ENCODE results near the gene SLCO1A2.
"Not testable (repeated sequence)": the region's sequence is repeated elsewhere in the genome, so short reads cannot be mapped to it uniquely, and the experiment has no call there.

SLCO1A2 gene, protein sequence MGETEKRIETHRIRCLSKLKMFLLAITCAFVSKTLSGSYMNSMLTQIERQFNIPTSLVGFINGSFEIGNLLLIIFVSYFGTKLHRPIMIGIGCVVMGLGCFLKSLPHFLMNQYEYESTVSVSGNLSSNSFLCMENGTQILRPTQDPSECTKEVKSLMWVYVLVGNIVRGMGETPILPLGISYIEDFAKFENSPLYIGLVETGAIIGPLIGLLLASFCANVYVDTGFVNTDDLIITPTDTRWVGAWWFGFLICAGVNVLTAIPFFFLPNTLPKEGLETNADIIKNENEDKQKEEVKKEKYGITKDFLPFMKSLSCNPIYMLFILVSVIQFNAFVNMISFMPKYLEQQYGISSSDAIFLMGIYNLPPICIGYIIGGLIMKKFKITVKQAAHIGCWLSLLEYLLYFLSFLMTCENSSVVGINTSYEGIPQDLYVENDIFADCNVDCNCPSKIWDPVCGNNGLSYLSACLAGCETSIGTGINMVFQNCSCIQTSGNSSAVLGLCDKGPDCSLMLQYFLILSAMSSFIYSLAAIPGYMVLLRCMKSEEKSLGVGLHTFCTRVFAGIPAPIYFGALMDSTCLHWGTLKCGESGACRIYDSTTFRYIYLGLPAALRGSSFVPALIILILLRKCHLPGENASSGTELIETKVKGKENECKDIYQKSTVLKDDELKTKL

DNA sequence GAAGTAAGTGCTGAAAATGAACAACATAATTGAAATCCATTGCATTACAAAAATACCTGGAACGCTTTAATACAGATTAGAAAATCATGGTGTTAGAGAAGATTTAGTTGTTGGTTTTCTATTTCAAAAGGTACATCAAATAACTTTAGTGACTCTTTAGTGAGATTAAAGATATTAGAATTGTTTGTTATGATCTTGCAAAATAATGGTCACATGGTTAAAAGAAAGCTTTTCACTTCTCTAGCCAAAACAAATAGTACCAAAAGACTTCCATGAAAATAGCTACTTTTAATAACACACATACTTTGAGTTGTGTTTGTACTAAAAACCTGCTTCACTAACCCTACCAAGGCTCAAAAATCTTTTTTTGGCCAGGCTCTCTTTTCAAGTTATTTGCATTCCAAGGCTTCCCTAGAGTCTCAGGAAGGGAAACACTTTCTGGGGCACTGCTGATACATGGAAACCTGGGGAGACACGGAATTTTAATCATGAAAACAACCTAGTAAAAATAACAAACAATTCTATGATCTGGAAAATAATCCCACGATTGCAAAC is at the start of gene SLCO1A2:
Gene SLCO1A2 (minus strand): TSS at position 147 of the 555 bp plus-strand sequence. CDS start 270 bp downstream, outside the sequence.
- no peak for DNase-seq (ENCODE audit: low read depth in 1 of 2, low spot score in 1 of 2)

DNA sequence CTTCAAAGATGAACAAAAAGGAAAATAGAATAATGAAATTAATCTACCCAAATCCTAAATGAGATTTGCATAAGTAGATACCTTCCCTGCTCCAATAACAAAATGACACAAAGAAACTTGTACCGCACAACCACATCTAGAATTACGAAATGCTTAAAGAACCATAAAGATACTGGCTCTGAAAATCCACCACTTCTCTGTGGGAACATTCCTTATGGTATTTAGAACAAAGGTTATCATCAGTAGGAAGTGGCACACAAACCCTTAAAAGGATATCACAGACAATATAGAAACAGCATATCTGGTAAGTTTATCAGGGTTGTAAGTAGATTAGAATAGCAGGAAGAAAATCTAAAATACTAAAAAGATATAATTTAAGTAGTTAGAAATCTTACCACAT is 49.5 kb upstream of the SLCO1A2 start:
- DNase-seq (ENCODE audit: low read depth in 1 of 2, low spot score in 1 of 2), result no peak

DNA sequence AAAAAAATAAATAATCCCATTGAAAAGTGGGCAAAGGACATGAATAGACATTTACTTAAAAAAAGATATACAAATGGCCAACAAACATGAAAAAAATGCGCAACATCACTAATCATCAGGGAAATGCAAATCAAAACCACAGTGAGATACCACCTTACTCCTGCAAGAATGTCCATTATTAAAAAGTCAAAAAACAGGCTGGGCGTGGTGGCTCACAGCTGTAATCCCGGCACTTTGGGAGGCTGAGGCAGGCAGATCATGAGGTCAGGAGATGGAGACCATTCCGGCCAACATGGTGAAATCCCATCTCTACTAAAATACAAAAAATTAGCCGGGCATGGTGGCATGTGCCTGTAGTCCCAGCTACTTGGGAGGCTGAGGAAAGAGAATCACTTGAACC is 46.6 kb upstream of the SLCO1A2 start:
- not testable (repeated sequence) for DNase-seq (ENCODE audit: low read depth in 1 of 2, low spot score in 1 of 2)

DNA sequence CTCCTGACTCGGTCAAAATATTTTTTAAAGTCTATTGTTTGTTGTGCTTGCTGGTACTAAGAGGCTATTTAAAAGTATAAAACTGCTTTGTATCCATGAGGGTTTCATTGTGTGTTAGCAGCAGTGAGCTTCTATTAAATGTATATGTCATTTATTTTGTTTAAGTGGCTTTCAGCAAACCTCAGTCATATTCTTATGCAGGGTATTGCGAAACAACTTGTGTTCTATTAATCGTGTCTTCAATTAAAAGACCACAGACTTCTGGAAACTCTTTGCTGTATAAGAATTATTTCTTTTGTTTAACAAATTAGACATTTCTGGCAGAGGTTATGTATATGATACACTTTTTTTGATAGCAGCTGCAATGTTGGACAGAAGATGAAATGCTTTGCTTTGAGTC is 44.5 kb upstream of the SLCO1A2 start:
- no peak for DNase-seq (ENCODE audit: low read depth in 1 of 2, low spot score in 1 of 2)

DNA sequence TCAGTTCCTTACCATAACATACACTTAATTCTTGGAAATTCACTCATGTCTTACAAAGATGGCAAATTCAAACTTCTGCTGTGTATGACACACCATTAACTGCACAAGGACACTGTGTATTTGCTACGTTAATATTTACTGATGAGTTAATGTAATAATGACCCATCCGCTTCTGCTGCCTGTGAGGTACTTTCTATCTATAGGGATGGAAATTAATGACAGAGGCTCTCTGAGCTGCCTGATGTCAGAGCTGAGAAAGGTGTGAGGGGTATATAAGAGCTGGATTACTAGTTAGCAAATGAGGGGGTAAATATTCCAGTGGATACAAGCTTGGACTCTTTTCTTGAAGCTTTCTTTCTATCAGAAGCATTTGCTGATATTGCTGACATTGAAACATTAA is 37.9 kb upstream of the SLCO1A2 start, which contains the start of gene IAPP:
Gene IAPP (plus strand): TSS at position 301 of the 400 bp plus-strand sequence. CDS start 450 bp downstream, outside the sequence.
- DNase-seq (ENCODE audit: low read depth in 1 of 2, low spot score in 1 of 2), result no peak

DNA sequence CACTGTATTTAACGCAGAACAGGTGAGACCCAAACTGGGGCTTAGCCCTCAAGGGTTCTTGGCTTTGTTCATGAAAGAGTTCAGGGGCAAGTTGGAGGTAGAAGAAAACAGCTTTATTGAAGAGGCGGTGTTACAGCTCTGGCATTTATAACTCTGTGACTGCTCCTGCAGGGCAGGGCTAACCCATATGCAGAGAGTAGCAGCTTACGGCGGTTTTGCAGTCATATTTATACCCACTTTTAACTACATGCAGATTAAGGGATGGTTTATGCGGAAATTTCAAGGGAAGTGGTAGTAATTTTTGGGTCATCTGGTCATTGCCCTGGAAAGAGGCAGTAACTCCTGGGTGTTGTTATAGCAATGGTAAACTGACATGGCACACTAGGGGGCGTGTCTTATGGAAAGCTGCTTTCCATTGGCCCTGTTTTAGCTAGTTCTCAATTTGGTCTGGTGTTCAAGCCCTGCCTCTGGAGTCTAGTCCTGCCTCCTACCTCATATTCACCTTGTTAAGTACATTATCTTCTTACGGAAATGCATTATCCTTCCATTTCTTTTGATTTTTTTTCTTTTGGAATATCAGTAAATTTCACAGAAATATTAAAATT is 36.2 kb upstream of the SLCO1A2 start:
- DNase-seq (ENCODE audit: low read depth in 1 of 2, low spot score in 1 of 2), result no peak

DNA sequence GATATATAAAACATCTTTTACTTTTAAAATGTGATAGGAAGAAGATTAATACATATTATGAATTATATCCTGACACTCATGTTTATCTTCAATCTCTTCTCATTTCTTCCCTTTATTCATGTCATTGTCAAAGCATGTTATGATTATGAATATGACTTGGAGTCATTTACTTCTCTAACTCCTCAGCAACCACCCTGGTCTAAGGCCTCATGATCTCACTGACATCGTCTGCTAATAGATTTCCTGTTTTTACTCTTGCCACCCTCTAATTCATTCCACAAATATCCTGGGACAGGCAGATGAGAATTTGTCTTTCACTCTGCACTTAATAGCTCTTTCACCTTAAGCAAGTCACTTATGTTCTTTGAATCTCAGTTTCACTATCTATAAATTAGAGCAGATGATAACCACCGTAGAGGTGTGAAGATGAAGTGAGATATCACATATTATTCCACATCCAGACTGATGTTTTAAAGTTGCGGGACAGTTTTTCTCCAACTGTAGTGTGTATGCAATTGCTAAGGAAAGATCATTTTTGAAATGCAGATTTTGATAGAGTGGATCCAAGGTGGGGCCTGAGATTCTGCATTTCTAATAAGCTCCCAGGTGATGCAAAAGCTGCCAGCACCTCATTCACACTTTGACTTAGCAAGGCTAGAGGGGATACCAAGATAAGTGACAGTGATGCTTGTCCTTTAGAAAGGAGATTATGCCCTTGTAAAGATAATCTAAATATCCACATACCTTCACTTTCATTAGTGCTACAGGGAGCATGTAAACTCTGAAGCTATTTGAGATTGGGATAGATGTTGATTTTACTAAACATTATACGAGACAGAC is 34.6 kb upstream of the SLCO1A2 start:
- no peak for DNase-seq (ENCODE audit: low read depth in 1 of 2, low spot score in 1 of 2)

DNA sequence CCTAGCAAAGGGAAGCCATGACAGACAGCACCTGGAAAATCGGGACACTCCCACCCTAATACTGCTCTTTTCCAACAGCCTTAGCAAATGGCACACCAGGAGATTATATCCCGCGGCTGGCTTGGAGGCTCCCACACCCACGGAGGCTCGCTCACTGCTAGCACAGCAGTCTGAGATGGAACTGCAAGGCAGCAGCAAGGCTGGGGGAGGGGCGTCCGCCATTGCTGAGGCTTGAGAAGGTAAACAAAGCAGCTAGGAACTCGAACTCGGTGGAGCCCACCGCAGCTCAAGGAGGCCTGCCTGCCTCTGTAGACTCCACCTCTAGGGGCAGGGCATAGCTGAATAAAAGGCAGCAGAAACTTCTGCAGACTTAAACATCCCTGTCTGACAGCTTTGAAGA is 25.9 kb upstream of the SLCO1A2 start:
- not testable (repeated sequence) for DNase-seq (ENCODE audit: low read depth in 1 of 2, low spot score in 1 of 2)

DNA sequence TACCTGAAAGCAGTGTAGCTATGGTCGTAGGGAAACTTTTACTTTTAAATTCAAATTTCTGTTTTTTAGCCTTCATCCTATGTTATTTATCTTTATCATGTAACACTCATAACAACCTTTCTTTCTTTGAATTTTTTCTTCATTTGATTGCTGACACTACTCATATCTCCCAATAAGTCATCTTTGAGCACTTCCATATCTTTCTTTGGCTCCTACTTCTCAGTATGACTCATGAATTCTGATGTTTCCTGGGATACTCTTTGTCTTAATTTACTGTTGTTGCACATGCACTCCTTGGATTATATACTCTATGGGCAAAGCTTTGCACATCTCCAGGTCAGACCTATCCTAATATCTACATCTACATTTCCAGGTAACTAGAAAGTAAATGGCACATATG is 19.9 kb upstream of the SLCO1A2 start:
- DNase-seq (ENCODE audit: low read depth in 1 of 2, low spot score in 1 of 2), result no peak

DNA sequence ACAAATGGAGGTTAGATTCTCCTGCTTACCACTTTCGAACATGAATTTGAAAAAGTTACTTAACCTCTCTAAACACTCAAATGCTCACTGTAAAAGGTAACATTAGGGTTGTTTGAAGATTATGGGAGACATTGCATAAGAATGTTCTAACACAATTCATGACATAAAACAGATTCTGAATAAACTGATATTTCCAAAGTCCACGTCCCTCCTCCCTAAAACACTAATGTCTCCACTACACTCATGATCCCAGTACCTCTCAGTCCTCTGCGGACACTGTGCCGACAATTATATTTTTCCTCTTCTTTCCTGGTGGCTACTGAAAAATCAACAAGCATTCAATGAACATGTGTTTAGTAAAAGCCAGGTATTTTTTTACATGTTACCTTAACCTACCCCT is 19.2 kb upstream of the SLCO1A2 start:
- DNase-seq (ENCODE audit: low read depth in 1 of 2, low spot score in 1 of 2), result no peak

DNA sequence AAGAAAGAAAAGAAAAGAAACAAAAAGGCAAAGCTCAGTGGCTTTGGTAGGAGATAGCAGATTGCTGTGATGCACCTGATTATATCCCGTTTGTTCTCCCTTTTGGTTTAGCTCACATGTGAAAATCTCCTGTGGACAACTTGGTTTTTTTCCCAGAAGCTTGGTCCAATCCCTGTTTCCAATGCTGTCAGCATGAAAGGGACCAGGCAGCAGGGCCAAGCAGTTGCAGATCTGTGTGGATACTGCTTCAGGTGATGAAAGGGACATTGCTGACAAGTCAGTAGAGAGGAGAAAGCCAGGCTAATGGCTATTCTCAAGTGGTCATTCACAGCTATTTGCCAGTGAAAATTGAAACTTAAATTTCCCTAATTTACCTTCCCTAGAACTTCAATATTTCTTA is 18.8 kb upstream of the SLCO1A2 start:
- DNase-seq (ENCODE audit: low read depth in 1 of 2, low spot score in 1 of 2), result no peak

DNA sequence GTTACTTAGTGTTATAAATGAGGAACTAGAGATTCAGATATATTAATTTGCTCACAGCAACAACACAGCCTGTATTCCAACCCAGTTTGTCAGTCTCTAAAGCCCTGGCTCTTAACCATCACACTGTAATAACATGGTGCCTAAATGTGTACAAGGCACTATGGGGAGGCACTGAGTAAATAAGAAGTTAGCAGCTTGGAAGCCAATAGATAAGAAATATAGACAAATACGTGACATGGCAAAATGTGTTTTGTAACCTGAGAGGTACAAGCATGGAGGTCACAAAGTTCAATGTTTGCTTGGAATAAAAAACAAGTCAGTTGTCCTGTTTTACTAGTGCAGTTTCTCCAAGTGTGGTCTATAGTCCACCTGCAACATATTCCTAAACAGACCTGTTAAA is 16.3 kb upstream of the SLCO1A2 start:
- DNase-seq (ENCODE audit: low read depth in 1 of 2, low spot score in 1 of 2), result no peak

DNA sequence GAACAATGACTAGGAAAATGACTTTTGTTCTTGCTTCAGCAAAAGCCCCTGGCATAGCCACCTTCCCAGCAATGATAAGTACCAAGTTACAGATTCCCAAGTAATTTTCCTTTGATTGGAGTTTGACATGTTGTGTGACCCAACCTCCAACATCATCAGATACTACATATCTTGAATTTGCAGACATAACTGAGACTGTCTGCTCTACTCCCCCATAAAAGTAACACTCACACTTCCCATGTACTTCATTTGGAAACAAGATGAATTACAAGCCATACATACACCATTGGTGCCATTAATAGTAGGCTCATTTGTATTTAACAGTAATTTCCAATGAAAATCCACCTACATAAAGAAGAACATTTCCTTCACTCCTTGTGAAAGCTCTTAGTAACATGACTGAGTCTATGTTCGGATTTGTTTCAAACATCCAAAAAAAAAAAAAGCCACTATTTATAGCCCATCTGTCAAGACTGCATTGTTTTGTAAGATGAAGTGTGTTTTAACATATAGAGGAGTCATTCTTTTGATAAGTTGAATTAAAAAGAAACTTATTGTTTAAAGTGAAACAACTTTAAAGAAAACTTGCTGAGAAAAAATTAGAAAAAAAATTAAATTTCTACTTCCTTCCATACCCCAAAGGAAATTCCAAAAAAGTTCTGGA is 12.0 kb upstream of the SLCO1A2 start:
- no peak for DNase-seq (ENCODE audit: low read depth in 1 of 2, low spot score in 1 of 2)

DNA sequence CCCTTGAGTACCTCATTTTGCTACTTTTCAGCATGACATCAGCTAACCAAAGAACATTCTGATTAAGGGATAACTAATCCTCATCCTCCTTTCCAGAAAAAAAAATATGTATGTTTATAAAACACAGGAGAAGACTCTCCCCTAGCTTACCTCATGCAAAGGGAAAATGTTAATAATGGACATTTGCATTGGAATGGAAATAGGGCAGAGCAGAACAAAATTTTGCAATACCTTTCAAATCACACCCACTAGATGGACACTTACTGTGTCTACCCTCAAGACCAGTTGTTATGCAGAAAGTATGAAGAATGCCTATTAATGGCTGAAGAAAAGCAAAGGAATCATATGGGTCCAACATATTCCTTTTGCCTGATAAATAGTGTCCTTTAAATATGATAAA is 8.9 kb upstream of the SLCO1A2 start:
- DNase-seq (ENCODE audit: low read depth in 1 of 2, low spot score in 1 of 2), result no peak

DNA sequence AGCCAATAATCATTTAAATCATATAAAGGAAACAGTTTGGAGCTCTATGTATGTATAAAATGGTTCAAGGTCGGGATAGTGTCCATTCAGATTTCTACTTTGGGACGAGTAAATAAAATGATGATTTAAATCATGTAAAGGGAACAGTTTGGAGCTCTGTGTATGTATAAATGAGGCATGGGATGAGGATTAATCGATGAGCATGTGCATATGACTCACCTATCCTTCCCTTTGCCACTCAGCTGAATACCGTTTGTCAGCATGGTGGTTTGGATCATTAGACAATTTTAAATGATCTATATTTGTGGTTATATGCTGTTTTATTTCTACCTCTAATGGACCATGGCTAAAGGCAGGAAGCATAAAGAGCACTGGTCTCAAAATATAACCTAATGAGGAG is 7.1 kb upstream of the SLCO1A2 start:
- no peak for DNase-seq (ENCODE audit: low read depth in 1 of 2, low spot score in 1 of 2)

DNA sequence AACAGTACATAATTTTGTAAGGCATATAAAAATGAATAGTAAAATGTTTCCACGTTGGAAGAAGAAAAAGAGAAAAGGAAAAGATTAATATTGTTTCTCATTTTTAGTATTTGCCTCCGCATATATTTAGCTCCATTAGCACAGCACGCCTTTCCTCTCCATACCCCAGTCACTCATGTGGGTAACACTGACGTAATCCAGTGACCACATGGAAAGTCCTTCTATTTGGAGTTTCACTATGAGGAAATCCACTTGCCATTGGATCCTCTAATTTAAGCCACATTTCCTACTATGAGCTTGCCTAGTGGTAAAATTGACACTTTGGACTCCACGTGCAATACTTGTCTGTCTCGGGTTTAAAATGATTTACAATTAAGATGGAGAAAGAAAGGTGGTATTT is 5.7 kb upstream of the SLCO1A2 start:
- DNase-seq (ENCODE audit: low read depth in 1 of 2, low spot score in 1 of 2), result no peak

DNA sequence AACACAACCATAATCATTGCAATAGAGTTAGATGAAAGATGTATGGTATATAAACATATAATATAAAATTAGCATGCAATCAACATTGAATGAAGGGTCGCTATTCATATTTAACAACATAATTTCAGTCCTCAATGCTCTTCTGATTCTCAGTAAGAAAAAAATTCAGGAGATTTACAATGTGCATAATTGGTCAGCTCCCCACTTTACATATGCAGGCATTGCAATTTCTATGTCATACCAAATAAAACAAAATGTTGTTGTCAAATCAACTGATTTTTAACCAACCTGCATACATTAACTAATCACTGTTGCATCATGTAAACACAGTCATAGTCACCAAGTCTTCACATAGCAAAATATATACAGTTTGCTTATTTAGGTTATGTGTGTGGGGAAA is 5.2 kb upstream of the SLCO1A2 start:
- DNase-seq (ENCODE audit: low read depth in 1 of 2, low spot score in 1 of 2), result no peak

DNA sequence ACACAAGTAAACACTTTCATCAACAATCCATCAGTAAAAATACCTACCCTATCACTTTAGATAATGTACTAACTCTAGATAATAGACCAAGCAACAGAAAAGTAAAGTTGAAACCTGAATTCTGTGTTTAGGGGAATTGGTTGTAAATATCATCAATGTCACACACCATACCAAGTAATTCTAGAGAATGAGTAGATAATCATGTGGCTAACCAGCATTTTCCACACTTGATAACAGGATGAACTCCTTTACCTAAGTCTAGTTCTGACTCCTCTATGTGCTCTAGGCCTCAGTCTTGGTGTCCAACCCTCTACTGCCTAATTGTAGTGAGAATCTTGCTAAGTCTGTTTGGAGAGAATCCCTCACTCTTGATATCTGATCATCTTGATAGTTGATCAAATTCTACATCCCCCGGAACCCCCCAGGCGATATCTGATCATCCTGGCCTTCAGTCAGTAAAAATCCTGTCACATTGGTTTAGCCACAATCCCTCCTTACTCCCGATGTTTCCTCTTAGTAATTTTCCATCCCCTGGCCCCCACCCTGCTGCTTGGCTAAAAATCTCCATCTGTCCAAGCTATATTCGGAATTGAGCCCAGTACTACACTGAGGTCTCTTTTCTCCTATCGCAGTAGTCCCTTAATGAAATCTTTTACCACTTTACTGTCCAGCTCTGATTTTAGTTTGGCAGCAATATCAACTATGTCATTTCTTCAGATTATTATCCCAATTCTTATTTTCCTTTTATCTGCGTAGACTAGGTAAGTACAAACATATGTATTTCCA is 3.4 kb upstream of the SLCO1A2 start:
- no peak for DNase-seq (ENCODE audit: low read depth in 1 of 2, low spot score in 1 of 2)

DNA sequence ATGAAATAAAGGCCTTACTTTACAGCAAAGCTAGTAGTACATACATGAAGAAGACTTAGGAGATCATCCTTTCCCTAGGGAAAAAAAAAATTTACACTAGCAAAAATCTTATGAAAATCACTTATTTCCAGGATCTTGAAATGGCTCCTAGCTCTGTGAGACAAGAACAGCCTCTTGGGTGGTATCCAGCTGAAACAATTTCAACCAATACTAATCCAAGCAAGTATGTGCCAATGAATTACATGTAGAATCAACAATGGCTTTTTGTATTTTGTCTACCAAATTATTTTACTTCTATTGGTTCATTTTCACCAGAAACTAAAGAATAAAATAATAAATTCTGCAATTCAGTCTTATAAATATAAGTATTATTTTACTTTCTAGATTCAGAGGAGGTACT is 2.7 kb upstream of the SLCO1A2 start:
- DNase-seq (ENCODE audit: low read depth in 1 of 2, low spot score in 1 of 2), result no peak

DNA sequence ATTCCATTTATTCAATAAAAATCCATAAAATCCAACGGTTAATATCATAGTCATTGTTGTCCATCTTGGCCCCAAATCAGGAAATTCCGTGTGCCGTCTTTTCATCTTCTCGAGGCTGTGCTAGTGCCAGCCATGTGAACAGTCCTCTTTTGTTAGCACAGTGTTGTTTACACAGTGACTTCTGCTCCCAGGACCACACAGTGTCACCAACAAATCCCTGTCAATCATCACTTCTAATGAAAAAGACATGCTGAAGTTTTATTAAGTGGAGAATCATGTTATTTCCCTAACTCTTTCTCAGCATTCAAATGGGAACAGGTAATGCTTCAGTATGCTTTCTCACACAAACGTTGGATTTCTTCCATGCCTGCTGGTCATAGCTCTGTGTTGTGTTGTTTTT is 1.9 kb upstream of the SLCO1A2 start:
- DNase-seq (ENCODE audit: low read depth in 1 of 2, low spot score in 1 of 2), result no peak

Measured in activated CD4-positive, alpha-beta T cell treated with anti-CD3 and anti-CD28 coated beads, Interleukin-2, amount 50 U/mL, for 24 hours (primary cell).